Stimulated activated CD4-positive, alpha-beta T cell treated with anti-CD3 and anti-CD28 coated beads, Interleukin-15, amount 100 ng/mL, for 24 hours (primary cell): ENCODE measurements around the gene S1PR5.
"Not testable (repeated sequence)": the region's sequence is repeated elsewhere in the genome, so short reads cannot be mapped to it uniquely, and the experiment has no call there.

Experiments
- DNase-seq: peaks from one replicate; pipeline ENCODE4 v3.0.0-alpha.2; 2020

S1PR5 gene, protein sequence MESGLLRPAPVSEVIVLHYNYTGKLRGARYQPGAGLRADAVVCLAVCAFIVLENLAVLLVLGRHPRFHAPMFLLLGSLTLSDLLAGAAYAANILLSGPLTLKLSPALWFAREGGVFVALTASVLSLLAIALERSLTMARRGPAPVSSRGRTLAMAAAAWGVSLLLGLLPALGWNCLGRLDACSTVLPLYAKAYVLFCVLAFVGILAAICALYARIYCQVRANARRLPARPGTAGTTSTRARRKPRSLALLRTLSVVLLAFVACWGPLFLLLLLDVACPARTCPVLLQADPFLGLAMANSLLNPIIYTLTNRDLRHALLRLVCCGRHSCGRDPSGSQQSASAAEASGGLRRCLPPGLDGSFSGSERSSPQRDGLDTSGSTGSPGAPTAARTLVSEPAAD

DNA sequence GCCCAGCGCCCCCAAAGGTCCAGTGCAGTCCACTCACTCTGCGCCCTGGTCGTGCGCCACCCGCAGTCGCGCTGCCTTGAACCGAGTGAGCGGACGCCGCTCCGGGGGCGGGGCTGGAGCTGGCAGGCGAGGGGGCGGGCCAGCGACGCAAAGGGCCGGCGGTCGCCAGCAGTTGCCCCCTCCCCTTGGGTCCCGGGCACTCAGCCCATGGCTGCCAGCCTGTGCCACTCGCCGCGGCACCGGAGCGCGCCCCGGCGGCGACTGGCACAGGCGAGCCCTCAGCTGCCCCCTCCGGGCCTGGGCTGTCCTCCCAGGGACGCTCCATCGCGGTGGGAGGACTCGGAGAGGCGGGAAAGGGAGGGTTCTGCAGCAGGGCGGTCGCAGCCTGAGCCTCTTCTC is at the start of gene S1PR5:
Gene S1PR5 (minus strand): TSS at position 87 of the 399 bp plus-strand sequence. CDS start 2,436 bp downstream, outside the sequence.
- DNase-seq, result peak; percentile 21

DNA sequence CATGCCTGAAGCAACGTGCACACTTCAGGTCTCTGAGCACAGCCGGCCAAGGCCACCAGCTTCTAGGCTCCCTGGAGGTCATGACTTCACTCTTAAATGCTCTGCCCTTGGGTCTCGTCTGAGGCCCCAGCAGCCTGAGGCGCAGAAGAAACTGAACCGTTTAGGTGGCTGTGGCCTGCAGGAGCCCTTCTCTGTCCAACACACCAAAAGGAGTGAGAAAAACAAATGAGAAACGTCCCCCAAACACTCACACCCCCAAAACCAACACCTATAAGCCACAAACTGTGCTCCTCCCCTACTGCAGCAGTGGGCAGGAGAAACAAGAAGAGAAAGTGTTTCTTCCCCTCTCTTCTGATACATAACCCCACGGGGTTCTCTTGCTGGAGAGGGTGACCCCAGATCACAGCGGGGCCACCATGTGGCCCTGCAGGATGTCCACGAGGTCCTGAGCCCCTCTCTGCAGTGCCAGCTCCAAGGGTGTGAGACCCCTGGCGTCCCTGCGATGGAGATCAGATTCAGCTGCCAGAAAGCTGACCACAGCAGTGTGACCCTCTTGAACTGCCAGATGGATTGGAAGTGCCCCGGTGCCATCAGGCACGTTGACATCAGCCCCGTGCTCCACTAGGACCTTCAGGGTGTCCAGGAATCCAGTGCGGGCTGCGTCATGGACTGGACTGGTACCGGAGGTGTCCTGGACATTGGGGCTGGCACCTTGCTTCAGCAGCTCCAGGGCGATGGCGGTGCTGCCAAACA is 49.6 kb upstream of the S1PR5 start:
- peak; percentile 66 for DNase-seq

DNA sequence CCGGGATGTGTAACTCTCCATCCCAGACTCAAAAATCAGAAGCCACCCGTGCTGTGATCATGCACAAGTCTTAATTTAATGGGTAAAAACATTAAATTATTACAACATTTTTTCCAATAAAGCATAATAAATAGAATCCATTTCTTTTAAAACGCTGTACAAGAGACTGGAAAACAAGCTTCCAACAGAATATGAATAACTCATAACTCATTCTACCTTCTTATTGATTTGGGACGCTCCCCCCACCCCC is 49.1 kb upstream of the S1PR5 start:
- no peak for DNase-seq

DNA sequence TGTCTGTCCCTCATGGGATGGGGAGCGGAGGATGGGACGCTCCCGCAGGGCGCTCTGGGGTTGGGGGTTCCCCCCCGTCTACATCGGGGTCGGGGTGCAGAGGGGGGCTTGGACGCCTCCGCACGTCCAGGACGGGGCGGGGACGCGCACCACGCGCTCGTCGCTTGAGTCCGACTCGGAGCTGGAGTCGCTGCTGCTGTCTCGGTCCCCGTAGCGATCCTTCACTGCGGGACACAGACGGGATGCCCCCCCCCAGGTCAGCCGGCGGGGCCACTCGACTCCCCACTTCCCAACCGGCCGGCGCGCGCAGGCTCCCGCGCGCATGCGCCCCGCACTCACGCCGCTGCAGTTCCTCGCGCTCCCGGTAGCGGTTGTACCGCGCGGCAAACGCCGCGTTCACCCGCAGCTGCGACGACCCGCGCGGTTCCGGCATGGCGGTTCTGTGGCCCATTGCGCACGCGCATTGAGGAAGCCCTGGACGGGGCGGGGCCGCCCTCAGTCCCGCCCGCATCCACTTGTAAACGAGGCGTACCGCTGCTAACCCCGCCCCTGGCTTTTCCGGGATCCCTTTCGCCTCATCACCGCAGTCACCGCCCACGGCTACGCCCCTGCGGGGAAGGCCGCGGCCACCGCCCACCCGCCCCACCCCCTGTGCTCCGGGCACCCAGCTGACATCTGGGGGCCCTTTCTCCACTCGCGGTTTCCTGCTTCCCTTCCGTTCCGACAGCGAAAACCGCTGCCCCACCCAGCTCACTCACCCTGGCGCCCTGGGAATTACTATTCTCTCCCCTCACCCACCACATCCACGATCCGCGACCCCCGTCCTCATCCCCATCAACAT is 48.5 kb upstream of the S1PR5 start, which contains the start of gene KRI1:
Gene KRI1 (minus strand): TSS at position 444 of the 841 bp plus-strand sequence. CDS start 11 bp downstream, at position 433.
- peak; percentile 100 for DNase-seq

DNA sequence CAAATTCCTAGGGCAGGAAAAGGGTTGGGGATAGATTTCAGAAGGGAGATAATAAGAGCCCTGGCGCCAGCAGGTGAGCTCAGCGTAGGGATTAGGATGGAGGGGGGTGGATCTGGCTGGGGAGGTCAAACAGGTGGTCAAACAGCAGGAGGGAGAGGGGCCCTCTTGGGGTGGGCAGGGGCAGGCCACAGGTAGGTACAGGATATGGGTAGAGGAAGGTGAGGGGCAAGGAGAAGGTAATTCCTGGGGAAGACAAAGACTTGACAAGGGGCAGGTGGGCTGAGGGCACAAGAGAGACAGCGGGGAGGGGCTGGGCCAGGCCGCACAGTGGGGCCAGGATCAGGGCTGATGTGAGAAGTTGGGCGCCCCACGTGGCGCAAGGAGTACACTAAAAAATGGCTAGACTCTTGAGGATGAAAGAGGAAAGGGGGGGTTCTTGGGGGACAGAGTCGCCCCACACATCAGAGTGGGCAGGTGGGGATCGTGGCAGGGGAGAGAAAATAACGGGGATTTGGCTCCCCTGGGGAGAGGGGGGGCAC is 47.9 kb upstream of the S1PR5 start:
- peak; percentile 76 for DNase-seq

DNA sequence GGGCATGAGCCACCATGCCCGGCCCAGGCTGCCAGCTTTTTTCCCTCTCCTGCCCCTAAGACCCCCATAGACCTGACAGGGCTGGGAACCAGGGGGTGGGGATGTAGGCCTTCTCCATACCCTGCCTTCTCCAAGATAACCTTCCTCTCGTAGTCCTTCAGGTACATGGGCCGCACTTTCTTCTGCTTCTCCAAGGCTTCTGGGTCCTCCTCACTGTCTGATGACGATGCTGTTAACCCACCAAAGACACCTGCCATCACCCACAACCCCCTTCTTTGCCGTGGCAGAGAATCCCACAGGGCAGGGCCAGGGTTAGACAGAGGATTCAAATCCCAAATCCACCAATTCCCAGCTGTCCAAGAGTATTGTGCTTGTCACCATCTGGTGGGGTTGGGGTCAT is 45.4 kb upstream of the S1PR5 start:
- no peak for DNase-seq

DNA sequence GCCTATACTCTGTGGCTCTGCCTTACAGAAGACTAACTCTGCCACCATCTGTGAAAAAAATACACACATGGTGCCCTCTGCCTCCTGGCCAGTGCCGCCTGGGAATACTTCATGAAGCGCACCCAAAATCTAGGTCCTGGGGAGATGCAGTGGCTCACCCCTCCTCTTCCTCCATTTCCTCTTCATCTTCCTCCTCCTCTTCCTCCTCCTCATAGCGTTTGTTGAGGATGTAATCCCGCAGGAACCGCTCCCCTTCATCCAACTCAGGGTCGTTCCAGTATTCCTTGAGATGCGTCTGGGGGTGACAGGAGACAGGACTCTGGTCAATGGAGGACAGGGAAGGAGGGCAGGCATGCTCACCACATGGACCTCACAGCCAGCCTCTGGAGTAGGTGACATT is 42.9 kb upstream of the S1PR5 start:
- DNase-seq, result no peak

DNA sequence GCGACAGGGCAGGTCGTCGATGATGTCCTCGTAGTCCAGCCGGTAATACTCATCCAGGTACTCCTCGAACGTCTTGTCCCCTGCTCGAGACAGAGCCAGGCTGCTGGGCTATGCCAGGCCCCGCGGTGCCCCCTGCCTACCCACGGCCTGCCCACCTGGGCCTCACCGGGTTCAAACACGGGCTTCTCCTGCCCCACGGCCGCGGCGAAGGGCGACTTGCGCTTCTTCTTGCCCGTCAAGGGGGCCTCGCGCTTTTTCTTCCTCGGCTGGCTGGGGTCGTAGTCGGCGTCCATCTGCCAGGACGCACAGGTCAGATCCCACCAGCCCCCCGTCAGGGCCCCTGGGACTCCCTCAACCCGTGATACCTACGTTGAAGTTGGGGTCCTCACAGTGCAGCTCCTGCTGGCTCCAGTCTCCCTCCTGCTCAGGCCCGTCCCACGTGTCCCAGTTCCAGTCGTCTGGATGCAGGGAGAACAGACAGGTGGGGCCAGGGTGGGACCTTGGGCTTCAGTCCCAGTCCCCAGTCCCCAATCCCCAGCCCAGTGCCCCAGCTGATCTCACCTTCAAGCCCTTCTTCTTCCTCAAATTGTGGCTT is 40.5 kb upstream of the S1PR5 start:
- no peak for DNase-seq

DNA sequence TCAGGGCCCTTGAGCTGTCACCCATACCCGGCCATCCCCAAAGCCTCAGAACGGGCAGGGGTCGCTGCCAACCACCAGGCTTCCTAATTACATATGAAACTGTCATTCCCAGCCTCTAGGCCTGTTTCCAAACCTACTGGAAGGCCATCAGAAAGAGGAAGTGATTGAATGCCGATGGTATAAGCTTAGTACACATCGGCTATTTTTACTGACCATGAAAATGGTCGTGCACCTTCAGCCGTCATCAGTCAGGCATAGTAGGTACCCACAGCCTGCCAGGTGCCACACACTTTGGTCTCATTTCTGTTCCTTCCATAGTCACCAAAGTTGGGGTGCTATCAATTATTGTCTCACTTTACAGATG is 38.3 kb upstream of the S1PR5 start:
- DNase-seq, result no peak

DNA sequence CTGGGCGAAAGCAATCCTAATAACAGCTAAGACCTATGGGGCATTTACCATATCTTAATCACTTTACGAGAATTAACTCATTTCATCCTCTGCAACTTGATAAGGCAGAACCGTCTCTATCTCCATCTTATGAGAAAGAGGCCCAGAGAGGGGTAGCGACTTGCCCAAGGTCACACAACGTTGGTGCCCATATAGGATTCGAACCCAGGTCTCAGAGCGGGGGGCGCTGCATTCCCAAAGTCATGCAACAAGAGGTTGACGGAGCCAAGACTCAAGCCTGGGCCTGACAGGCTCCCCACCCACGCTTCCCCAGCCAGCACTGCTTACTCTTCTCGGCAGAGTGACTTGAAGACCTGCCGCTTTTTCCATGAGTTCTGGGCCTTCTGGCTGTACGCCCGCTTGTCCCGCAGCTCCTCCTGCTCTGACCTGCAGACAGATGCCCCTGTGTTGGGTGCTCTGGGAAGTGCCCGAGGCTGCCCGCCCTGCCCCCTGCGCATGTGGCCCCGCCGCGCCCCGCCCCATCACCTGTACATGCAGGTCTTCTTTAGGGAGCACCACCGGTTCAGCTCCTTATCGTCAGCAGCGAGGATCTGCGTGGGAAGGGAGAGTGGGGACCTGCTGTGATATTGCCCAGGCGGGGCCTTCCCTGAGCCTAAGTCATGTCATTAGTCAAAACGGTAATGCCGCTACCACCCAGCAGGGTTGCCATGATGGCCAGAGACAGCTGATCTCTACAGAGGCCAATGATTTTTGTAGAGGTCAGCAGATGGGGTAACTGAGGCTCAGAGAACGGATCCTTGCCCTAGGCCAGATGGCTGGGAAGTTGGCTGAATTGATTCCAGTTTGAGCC is 37.7 kb upstream of the S1PR5 start:
- peak; percentile 29 for DNase-seq

DNA sequence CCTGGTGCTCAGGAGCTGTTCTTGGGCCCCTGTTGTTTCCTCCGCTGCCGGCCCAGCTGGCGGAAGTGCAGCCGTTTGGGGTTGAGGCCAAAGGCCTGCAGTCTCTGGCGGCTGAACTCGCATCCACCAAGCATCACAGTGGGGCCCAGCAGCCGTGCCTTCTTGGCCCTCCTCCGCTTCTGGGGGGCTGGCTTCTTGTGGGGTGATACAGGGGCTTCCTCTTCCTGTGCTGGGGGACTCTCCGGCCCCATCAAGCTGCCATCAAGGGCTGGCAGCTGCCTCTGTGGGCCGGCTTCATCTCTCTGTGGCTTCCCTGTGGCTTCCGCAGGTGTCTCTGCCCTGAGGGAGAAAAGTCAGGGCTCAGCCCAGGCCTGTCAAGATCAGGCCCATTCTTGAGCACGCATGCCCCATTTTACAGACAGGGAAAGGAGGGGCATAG is 36.7 kb upstream of the S1PR5 start:
- peak; percentile 52 for DNase-seq

DNA sequence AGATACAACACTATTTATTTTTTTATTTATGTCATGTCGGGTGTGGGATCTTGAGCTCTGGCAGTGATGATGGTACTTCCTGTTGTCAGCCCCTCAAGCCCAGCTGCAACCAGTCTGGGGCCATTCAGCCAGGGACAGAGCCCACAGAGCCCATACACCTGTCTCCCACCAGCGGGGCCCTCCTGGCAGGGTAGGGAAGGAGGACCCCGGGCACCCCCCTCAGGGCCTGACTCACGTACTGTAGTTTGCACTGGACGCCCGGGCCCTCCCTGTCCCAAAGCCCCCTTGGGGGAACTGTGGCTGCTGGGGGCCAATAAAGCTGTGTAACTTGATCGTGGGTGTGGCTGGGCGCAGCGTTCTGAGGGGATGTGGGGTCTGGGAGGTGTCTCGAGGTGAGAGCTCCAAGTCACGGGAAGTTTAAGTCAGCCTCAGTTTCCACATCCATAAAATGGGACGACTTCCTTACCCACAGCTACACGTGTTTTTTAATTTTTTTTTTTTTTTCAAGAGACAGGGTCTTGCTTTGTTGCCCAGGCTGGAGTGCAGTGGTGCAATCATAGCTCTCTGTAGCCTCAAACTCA is 35.9 kb upstream of the S1PR5 start:
- no peak for DNase-seq

DNA sequence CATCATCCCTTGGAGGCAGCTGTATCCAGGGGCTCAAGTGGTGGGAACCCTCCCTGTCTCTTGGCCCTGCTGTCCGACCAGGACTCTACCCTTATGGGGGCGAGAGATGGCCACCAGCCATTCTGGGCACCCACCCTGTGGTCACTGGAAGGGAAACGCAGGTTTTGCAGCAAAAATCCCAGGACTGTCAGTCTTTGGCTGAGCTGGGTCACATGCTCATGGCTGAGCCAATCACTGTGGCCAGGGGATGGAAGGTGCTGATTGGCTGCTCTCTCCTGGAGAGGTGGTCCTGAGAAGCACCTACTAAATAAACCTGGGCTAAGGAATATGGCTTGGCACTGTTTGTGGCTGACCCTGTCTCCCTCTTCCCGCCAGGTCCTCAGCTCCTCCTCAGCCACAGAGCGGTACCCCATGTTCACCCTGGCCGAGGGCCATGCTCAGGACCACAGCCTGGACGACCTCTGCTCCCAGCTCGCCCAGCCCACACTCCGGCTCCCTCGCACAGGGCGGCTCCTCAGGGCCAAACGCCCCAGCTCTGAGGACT is 35.3 kb upstream of the S1PR5 start:
- DNase-seq, result peak; percentile 62

DNA sequence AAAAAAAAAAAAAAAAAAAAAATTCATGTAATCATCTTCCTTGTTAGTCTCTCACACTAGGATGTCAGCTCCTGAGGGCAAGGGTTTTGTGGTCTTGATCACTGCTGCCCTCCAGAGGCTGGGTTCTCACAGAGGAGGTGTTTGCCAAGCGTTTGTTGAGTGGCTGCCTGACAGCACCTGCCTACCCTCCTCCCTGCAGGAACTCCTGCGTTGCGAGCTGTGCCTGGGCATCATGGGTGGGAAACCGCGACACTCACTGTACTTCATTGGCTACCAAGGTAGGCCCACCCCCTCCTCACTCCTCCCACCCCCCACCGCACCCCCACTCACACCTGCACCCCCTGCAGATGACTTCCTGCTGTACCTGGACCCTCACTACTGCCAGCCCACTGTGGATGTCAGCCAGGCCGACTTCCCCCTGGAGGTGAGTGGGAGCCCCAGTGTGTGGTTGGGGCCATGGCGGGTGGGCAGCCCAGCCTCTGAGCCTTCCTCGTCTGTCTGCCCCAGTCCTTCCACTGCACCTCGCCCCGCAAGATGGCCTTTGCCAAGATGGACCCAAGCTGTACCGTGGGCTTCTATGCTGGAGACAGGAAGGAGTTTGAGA is 34.6 kb upstream of the S1PR5 start:
- peak; percentile 63 for DNase-seq

DNA sequence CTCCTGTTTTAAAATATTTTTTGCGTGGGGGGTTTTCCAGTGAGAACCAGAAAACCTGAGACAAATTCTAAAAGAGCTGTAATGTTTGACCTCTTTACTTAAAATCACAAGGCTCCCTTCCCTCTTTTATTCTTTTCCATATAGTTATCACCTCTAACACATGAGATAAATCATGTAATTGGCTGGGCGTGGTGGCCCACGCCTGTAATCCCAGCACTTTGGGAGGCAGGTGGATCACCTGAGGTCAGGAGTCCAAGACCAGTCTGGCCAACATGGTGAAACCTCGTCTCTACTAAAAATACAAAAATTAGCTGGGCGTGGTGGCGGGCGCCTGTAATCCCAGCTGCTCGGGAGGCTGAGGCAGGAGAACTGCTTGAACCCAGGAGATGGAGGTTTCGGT is 33.8 kb upstream of the S1PR5 start:
- not testable (repeated sequence) for DNase-seq

DNA sequence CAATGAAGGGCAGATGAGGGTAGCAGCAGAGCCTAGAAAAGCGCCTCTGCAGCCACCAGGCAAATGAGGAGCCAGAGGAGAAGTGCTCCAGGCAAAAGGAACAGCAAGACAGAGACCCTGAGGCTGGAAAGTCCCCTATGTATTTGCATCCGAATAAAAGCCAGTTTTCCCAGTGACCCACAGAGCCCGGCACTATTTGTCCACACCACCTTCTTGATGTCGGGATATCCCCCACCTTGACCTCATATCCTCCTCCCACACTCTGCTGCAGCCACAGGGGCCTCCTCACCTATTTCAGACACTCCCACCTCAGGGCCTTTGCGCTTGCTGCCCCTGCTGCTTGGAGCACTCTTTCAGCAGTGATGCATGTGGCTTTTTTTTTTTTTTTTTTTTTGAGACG is 33.1 kb upstream of the S1PR5 start:
- no peak for DNase-seq

DNA sequence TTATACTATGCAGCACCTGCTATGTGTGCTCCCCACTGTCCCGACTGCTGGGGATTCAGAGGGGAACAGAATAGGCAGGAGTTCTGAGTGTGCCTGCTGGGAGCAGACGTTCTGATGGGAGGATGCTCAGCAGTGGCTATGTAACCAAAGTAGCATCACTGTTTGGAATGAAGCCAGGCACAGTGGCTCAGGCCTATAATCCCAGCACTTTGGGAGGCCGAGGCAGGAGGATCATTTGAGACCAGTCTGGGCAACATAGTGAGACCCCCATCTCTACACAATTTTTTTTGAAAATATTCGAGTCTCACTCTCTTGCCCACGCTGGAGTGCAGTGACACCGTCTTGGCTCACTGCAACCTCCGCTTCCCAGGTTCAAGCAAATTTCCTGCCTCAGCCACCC is 32.5 kb upstream of the S1PR5 start:
- DNase-seq, result no peak

DNA sequence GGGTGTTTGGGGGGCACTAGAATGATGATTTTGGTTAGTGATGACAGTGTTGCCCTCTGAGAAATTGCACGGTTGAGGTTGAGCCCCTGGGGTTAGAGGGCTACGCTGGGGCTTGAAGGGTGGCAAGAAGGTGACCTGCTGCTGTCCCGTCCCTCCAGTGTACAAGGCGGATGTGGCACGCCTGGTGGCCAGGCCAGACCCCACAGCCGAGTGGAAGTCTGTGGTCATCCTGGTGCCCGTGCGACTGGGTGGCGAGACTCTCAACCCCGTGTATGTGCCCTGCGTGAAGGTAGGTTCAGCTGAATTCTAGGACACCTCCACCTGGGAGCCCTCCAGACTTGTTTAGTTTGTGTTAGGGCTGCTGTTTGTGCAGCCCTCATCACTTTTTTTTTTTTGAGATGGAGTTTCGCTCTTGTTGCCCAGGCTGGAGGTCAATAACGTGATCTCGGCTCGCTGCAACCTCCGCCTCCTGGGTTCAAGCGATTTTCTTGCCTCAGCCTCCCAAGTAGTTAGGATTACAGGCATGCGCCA is 31.6 kb upstream of the S1PR5 start:
- no peak for DNase-seq

DNA sequence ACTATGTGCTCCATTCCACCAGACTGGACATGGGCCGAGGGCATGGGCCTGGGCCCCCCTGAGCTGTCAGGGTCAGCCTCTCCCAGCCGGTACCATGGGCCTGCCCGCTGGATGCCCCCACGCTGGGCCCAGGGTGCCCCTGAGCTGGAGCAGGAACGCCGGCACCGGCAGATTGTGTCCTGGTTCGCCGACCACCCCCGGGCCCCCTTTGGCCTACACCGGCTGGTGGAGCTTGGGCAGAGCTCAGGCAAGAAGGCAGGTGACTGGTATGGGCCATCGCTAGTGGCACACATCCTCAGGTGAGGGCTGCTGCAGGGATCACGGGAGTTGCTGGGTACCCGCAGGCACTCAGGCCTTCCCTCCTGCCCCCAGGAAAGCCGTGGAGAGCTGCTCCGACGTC is 29.6 kb upstream of the S1PR5 start:
- DNase-seq, result no peak

DNA sequence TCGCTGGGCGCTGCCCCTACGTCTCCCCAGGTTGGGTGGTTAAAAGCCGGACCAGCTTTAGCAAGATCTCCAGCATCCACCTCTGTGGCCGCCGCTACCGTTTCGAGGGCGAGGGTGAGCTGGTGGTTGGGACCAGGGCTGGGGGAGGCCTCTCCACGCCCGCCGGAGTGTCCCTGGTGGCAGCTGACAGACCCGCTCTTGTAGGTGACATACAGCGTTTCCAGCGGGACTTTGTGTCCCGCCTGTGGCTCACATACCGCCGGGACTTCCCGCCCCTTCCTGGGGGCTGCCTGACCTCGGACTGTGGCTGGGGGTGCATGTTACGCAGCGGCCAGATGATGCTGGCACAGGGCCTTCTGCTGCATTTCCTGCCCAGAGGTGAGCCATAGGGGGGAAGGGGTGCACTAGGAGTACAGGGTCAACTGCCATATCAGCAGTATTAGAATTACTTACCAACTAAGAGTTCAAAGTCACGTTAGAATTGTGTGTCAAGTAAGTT is 27.6 kb upstream of the S1PR5 start:
- no peak for DNase-seq
